ENCODE data around the gene SPDYE4.
"Not testable (repeated sequence)": the region's sequence is repeated elsewhere in the genome, so short reads cannot be mapped to it uniquely, and the experiment has no call there.

SPDYE4 gene, protein sequence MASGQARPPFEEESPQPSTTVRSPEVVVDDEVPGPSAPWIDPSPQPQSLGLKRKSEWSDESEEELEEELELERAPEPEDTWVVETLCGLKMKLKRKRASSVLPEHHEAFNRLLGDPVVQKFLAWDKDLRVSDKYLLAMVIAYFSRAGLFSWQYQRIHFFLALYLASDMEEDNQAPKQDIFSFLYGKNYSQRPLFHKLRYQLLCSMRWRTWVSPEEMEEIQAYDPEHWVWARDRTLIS

DNA sequence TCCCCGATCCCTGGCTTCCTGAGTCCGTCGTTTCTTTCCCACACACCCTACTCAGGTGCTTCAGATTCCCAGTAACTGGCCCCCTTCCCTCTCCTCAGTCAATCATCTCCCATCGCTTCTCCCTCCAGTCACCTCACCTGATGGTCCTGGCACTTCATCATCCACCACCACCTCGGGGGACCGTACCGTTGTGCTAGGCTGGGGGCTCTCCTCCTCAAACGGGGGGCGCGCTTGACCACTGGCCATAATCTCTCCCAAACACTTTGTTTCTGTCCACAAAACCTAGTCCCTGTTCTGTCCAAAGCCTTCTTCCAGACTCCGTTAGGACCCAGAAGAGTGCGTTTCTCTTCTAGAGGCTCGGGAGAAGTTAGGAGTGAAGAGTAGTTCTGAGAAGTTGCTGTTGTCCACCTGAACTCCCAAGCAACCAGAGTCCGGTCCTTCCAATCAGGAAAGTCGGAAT is at the start of gene SPDYE4:
TSS of gene SPDYE4 (minus strand) at position 410 of the 460 bp plus-strand sequence. CDS start at position 246, 164 bp downstream.
- DNase-seq = peak in 1 of 42 donors; percentile 8
- intact Hi-C loops (cut with DNase I) = no loop called here

DNA sequence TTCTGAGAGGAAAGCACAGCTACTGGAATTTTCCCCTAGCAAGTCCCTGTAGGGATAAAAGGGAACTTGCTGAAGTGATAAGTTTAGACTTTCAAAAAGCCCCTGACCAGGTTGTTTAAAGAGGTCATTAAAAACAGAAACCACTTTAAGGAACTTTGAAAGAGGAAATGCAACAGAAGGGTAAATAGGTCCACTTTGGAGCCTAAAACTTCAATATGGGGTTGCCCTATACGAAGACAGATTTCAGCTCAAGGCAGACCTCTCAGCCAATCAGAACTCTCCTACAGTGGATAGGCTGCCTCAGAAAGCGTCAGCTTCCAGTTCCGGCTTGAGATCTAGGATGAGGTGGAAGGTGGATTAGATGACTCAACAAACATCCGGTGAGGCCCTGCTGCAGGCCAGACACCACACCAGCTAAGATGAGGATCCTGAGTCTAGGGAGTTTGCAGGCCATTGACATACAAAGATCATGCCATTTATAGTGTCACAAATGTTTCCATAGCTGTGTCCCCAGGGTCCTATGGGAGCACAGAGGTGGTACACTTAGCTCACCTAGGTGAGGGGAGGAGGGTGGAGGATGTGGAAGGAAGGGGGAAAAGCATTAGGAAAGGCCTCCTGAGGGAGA is 48.7 kb upstream of the SPDYE4 start:
- DNase-seq = peak in 15 of 42 donors; percentile 5 to 45 (median 24)
- intact Hi-C loops (cut with DNase I) = no loop called here

DNA sequence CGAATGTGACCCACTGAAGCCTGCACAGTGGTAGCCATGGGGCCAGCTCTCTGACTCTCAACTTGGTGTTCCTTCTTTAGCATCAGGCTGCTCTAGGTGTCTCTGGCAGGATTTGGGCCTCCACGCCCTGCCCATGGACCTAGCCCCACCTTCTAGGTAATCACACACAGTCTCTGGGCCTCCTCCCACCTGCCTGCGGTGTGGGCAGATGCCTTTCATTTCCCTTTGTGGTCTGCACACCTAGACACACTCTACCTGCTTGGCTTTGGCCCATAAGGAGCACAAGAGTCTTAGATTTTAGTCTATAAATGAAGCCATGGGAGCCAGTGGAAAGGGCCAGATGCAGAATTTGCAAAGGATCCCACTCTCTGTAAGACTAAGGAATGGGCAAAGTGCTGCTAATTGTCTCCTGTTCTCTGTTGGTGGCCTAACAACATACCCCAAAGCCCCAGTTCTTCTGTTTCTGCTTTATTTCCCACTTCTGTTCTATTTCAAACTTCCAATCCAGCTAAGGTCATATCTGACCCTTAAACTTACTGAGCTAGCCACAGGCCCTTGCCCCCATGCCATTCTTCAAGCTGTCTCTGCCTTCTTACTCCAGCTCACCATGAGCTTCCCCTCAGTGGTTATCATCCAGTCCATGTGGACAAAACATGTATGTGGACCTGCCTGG is 48.0 kb upstream of the SPDYE4 start:
- intact Hi-C loops (cut with DNase I) = no loop called here

DNA sequence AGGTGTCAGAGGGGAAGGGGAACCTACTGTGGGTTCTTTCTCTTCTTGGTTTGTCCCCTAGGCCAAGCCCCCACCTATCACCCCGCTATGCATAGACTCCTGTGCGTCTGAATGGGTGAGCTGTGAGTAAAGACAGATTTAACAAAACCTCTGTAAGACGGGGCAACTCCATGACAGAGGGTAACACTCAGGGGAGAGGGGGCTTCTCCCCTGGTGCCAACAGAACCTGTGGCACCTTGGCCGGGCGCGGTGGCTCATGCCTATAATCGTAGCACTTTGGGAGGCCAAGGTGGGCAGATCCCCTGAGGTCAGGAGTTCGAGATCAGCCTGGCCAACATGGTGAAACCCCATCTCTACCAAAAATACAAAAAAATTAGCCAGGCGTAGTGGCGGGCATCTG is 47.0 kb upstream of the SPDYE4 start:
- peak in 1 of 42 donors; percentile 12 for DNase-seq
- intact Hi-C loops (cut with DNase I) = not testable (repeated sequence)

More for the DNA sequence above, 48.0 kb upstream of the SPDYE4 start:
- DNase-seq = peak in 1 of 42 donors; percentile 39

DNA sequence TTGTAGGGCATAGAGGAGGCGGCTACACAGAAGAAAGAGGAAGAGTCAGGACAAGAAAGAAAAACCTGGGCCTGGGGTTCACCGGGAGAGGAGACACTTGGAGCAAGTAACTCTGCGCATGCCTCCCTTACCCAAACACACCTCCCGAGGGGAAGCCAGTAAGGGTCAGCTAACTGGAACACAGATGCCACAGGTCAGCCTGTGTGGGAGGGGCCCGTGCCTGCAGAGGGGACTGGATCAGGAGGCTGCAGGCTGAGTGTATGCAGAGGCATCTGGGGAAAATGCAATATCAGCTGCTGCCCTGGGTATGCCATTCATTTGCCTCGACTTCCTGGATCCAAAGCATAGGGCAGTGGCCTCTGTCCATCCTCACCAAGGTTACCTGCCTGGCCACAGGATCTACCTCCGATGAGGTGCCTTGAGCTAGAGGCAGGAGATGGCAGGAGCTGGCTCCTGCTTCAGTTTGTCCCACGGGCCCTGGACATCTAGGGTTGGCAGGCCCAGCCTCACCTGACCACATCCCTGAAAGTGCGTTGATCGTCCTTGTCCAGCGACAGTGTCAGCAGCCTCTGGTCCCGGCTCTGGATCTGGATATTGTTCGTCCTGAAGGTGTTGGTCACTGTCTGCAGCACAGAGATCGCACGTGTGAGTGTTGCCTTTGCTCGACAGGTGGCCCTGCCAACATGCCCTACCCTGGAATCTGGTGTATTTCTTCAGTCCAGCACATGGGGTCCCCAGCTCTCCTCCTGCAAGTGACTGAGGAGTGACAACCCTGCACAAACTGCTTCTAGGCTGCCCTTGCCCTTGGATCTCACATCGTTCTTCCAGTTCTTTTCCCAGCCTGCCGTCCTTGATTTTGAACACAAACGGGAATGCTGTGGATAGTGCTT is 45.4 kb upstream of the SPDYE4 start:
- intact Hi-C loops (cut with DNase I) = no loop called here
- DNase-seq = peak in 1 of 42 donors; percentile 24

DNA sequence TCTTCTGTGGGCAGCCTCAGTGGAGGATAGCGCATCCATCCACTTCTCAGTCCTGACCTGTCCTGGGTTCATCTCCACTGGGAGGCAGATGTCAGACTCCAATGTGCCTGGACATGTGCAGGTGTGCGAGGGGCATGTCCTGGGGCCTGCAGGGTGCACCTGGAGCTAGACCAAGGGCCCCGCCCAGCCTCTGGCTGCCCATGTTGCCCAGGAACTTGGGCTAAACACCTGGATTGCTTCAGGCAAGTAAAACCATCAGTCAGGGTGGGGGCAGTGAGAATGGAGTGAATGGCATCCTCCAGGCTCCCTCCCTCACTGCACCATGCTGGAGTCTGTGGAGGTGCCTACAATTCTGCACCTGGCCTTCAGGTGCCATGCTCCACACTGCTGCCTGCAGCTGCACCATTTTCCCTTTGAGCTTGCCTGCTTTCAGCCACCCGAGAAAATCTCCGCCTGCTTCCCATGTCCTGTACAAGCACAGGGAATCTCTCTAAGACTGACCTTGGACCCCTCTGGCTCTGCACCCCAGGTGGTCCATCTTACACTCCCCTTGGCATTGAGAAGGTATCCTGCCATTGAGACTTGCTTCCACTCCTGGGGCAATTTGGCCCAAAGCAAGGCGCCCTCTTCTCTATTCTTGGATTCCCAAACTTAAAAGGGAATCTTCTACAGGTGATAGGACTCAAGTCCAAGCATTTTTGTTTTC is 42.9 kb upstream of the SPDYE4 start:
- no peak for DNase-seq
- intact Hi-C loops (cut with DNase I) = no loop called here

DNA sequence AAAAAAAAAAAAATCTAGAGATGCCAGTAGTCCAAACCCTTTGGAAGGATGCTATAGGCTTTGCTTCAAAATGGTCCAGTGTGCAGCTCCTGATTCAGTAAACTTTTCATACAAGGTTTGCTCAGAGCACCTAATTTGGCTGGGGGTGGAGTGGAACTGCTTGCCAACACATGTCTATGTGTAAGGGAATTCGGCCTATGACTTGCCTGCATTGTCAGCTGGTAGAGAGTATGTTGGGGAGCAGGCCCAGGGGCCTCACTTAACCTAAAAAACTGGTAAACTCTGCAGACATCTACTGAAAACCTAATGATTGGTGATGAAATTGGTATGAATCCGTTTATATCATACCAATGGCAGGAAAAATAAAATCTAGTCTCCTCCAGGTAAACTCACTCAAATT is 42.3 kb upstream of the SPDYE4 start:
- intact Hi-C loops (cut with DNase I) = no loop called here
- DNase-seq = no peak

DNA sequence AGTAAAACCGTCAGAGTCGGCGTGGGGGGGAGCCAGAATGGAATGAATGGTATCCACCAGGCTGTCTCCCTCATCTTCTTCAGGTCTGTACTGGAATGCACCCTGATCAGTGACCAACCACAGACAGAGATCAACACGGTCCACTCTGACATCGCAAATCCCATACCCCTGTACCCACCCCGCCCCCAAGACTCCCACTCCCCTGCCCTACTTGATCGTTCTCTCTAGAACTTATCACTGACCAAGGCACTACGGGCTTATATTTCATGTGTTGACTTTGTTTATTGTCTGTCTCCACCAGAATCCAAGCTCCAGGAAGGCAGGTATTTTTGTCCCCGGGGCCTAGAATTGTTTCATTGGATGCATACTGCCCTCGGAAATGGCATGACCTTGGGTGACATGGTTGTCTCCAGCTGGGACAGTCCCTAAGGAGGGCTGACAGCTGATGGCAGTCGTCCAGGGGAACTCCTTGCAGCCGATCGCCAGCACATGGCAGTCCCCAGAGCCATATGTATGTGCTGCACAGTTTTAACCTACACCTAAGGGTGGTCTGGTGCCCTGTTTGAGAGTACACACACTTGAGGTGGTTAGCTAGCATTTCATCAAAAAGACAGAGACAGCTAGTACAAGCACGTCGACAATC is 41.3 kb upstream of the SPDYE4 start:
- no peak for DNase-seq
- intact Hi-C loops (cut with DNase I) = no loop called here

DNA sequence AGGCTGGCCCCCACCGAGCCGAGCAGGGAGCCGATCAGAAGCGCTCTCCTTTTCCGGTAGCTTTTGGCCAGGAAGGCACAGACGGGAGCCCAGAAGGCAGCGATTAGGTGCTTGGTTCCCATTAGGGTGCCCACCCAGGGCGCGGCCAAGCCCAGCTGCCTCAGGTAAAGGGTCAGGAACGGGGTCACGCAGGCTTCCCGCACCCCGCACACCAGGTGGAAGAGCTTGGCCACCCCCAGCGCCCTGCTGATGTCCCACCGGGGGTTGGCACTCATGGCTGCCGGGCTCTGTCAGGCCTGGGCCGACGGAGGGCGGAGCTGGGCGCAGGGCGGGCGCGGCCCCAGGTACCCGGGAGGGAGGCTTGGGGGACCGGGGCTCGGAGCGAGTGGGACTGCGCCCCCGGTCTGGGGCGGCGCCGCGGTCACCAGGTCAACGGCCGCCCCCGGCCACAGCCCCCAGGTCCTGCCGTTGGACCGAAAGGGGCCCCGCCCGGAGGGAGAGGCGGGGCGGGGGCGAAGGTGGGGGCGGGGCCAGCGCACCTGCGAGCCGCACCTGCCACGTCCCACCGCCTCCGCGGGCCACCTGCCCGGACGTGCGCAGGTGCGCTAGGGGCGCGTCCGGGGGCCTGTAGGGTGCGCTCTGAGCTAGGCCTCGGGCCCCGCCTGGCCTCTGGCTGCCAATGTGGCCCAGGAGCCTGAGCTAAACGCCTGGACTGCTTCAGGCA is 40.7 kb upstream of the SPDYE4 start, which contains the start of gene MFSD6L:
TSS of gene MFSD6L (minus strand) at position 520 of the 724 bp plus-strand sequence. CDS start at position 275, 245 bp downstream.
- DNase-seq = peak in 1 of 42 donors; percentile 18
- intact Hi-C loops (cut with DNase I) = no loop called here

DNA sequence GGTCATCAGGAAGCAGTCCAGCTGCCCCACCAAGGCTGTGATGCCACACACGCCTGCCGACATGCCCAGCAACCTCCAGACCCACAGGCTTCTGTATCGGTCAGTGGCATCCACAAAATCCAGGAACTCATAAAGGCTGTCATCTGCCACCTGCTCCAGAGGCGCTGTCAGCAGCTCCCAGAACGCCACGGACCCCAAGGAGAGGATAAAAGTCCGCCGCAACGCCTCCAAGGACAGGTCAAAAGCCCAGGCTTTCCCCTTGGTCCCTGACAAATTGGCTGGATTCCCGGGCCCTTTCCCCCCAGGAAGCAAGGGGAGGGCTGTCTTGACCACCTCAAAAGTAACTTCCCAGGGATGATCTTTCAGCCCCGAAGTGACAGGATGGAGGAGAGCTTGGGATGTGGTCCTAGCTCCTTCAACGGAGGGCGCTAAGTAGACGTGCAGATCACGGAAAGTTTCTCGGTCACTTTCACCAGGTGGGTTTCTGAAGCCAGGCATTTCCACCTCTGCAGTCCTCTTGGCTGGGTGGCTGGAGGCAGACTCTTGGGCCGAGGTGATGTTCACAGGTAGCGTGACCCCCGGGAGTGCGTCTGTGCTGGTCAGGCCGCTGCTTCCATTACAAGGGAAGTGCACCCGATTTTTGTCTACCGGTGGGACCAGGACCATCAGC is 40.0 kb upstream of the SPDYE4 start:
- intact Hi-C loops (cut with DNase I) = no loop called here
- DNase-seq = peak in 1 of 42 donors; percentile 37

DNA sequence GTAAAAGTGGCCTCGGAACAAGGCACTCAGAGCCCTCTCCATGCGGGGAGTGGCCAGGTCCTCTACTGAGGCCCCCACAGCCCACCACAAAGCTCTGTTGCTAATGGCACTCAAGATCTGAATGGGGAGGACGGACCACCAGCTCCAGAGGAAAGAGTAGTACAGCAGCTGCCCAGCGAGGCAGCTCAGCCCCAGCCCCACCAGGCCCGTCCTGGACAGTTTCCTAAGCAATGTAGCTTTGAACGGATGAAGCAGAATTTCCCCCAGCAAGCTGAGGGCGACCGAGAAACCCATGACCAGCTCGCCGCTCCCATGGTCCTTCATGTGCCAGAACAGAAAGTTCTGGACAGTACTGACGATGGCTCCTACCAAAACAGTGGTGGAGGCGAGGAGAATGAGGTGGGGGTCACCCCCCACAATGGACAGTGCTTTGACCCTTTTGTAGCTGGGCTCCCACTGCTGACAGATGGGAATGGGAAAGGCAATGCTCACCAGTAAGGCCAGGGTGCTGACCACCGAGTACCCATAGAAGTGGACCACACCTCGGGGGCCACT is 39.4 kb upstream of the SPDYE4 start:
- DNase-seq = no peak
- intact Hi-C loops (cut with DNase I) = no loop called here

DNA sequence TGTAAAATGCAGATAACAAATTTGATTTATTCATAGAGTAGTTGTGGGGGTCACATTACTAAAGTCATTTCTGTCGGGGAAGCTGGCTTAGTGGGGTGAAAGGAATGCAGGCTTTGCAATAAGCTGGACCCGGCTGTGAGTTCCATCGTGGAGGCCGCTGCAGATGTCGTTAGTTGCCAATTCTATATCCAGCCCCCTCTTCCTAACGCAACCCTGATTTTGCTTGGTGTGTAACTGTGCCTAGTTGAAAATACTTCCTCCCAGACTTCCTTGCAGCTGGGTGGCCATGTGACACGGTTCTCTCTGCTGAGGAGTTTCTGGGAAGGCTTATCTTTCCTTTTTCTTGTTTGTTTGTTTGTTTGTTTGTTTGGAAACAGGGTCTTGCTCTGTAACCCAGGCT is 36.3 kb upstream of the SPDYE4 start:
- intact Hi-C loops (cut with DNase I) = no loop called here
- peak in 1 of 42 donors; percentile 18 for DNase-seq

DNA sequence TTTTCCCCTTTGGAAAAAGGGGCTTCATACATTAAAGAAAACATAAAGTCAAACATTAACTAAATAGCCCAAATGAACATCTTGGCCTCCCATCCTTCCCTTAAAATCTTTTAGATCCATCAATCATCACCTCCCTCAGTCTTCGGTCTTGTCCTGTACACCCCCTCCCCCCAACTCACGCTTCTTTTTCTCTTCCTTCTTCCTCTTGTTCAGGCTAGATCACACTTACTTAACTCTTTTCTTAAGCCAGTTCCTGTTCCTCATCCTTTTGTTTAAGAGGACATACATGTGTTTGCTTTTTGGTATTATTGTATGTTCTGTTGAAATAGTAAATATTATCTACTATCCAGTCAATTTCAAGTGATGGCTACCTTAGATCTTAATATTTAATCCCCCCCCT is 35.3 kb upstream of the SPDYE4 start:
- DNase-seq = no peak
- intact Hi-C loops (cut with DNase I) = no loop called here

DNA sequence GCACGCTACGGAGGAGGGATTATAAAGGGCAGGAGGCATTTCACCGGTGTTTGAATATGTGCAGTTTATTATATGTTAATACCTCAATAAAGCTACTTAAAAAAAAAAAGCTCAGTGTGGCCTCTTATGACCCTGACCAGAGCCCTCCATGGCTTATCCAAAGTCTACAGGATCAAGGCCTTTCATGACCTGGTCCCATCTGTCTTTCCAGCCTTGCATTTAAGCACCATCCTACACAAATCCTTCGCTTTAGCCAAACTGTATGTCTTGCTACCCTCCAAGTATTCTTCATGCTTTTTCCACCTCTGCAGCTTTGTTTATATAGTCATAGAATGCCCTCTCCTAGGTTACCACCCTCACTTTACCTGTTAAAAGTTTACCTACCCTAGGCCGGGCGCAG is 34.3 kb upstream of the SPDYE4 start:
- no peak for DNase-seq
- intact Hi-C loops (cut with DNase I) = no loop called here

DNA sequence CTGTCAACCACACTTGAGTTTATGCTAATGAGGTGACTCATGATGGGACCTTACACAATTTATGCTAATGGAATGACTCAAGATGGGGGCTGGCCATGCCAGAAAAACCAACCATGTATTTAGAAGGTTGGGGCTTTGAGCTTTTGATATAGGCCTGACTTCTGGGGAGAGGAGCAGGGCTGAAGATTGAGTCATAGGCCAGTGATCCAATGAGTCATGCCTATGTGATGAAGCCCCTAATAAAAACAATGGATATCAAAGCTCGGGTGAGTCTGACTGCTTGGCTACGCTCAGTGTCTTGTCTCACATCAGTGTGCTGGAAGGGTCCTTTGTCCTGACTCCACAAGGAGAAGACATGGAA is 33.5 kb upstream of the SPDYE4 start:
- intact Hi-C loops (cut with DNase I) = no loop called here
- DNase-seq = no peak

DNA sequence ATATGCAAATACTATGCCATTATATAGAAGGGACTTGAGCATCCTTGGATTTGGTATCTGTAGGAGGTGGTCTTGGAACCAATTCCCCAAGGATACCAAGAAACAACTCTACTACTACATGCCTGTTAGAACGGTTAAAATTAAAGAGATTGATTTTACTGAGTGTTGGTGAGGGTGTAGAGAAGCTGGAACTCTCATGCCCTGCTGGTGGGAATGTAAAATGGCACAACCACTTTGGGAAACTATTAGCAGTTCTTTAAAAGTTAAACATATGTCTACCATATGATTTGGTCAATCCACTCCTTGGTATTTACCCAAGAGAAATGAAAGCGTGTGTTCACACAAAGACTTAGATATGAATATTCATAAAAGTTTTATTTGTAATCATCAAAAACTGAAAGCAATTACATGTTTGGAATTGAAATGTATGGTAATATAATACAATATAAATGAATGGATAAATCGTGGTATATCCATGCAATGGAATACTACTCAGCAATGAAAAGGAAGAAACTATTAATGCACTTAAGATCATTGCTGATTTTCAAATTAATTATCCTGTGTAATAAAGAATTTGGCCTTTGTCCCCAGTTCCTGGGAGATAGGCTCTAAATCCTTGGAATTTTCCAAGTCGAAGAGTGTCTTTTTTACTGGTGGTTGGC is 33.0 kb upstream of the SPDYE4 start:
- intact Hi-C loops (cut with DNase I) = no loop called here
- no peak for DNase-seq

All from head of caudate nucleus (tissue), 42 donors.